ENCODE results near the gene RABGAP1L. TPM values are rescaled to one million over a fixed set of nuclear protein-coding genes. Genes with fewer than 3 reads are reported as not detected.
"Not testable (repeated sequence)": the region's sequence is repeated elsewhere in the genome, so short reads cannot be mapped to it uniquely, and the experiment has no call there.

RABGAP1L gene
- polyA plus RNA-seq, 4 donors, result 20.6 to 53.9 (median 25.1) TPM

GRCh38 chr1:174401075-174401474 is 241.8 kb downstream of the RABGAP1L start:
- no peaks in the 10 kb centered on the region for H3K9me3 ChIP-seq (ENCODE audit: control insufficient read depth in 2 of 2, insufficient read depth in 1 of 2, low read depth in 1 of 2, low read length in 1 of 2)
- H3K4me1 ChIP-seq (ENCODE audit: control insufficient read depth in 3 of 3, insufficient read depth in 2 of 3, low read depth in 1 of 3, low read length in 2 of 3), result no peaks in the 10 kb centered on the region
- DNase-seq (no peak), FAIRE-seq (no peak)
- H3K27me3 ChIP-seq (ENCODE audit: control insufficient read depth in 3 of 3, insufficient read depth in 3 of 3, low read length in 3 of 3), result no peaks in the 10 kb centered on the region
- no peak overlapping the region for H3K4me3 ChIP-seq (ENCODE audit: low read depth in 1 of 3, low read length in 3 of 3)
- 94 to 99% (median 97%) methylated on average over 4 of the region's 4 CpGs for WGBS, 3 donors
- H3K27ac ChIP-seq (ENCODE audit: low read depth in 1 of 3, low read length in 2 of 3), result no peak overlapping the region
- peaks cover 0 to 6% (median 0%) of the 10 kb centered on the region in 3 donors for H3K36me3 ChIP-seq (ENCODE audit: control insufficient read depth in 3 of 3, insufficient read depth in 2 of 3, low read depth in 1 of 3, low read length in 3 of 3)

GRCh38 chr1:174405219-174405618 is 245.9 kb downstream of the RABGAP1L start:
- WGBS, 3 donors, result 91 to 92% (median 91%) methylated on average over 1 of the region's 1 CpG
- FAIRE-seq (no peak), DNase-seq (no peak)
- Histone ChIP-seq H3K4me1 (ENCODE audit: control insufficient read depth in 3 of 3, insufficient read depth in 2 of 3, low read depth in 1 of 3, low read length in 2 of 3) (no peaks in the 10 kb centered on the region), H3K27me3 (ENCODE audit: control insufficient read depth in 3 of 3, insufficient read depth in 3 of 3, low read length in 3 of 3) (no peaks in the 10 kb centered on the region), H3K27ac (ENCODE audit: low read depth in 1 of 3, low read length in 2 of 3) (no peak overlapping the region), H3K4me3 (ENCODE audit: low read depth in 1 of 3, low read length in 3 of 3) (no peak overlapping the region), H3K9me3 (ENCODE audit: control insufficient read depth in 2 of 2, insufficient read depth in 1 of 2, low read depth in 1 of 2, low read length in 1 of 2) (peaks cover 0 to 3% of the 10 kb centered on the region in 2 donors), H3K36me3 (ENCODE audit: control insufficient read depth in 3 of 3, insufficient read depth in 2 of 3, low read depth in 1 of 3, low read length in 3 of 3) (no peaks in the 10 kb centered on the region)

GRCh38 chr1:174406421-174406820 is 247.1 kb downstream of the RABGAP1L start:
- H3K36me3 ChIP-seq (ENCODE audit: control insufficient read depth in 3 of 3, insufficient read depth in 2 of 3, low read depth in 1 of 3, low read length in 3 of 3), result no peaks in the 10 kb centered on the region
- H3K27me3 ChIP-seq (ENCODE audit: control insufficient read depth in 3 of 3, insufficient read depth in 3 of 3, low read length in 3 of 3), result no peaks in the 10 kb centered on the region
- peaks cover 0 to 3% of the 10 kb centered on the region in 2 donors for H3K9me3 ChIP-seq (ENCODE audit: control insufficient read depth in 2 of 2, insufficient read depth in 1 of 2, low read depth in 1 of 2, low read length in 1 of 2)
- DNase-seq (no peak), FAIRE-seq (no peak)
- no peak overlapping the region for H3K27ac ChIP-seq (ENCODE audit: low read depth in 1 of 3, low read length in 2 of 3)
- 94 to 97% (median 97%) methylated on average over 4 of the region's 4 CpGs for WGBS, 3 donors
- no peaks in the 10 kb centered on the region for H3K4me1 ChIP-seq (ENCODE audit: control insufficient read depth in 3 of 3, insufficient read depth in 2 of 3, low read depth in 1 of 3, low read length in 2 of 3)
- no peak overlapping the region for H3K4me3 ChIP-seq (ENCODE audit: low read depth in 1 of 3, low read length in 3 of 3)

GRCh38 chr1:174407665-174408064 is 248.3 kb downstream of the RABGAP1L start:
- peaks cover 0 to 3% of the 10 kb centered on the region in 2 donors for H3K9me3 ChIP-seq (ENCODE audit: control insufficient read depth in 2 of 2, insufficient read depth in 1 of 2, low read depth in 1 of 2, low read length in 1 of 2)
- DNase-seq (peak in 1 of 2 donors; percentile 5), FAIRE-seq (no peak)
- no peaks in the 10 kb centered on the region for H3K36me3 ChIP-seq (ENCODE audit: control insufficient read depth in 3 of 3, insufficient read depth in 2 of 3, low read depth in 1 of 3, low read length in 3 of 3)
- WGBS, 3 donors, result 96 to 97% (median 96%) methylated on average over 3 of the region's 3 CpGs
- H3K27me3 ChIP-seq (ENCODE audit: control insufficient read depth in 3 of 3, insufficient read depth in 3 of 3, low read length in 3 of 3), result no peaks in the 10 kb centered on the region
- H3K27ac ChIP-seq (ENCODE audit: low read depth in 1 of 3, low read length in 2 of 3), result no peak overlapping the region
- no peak overlapping the region for H3K4me3 ChIP-seq (ENCODE audit: low read depth in 1 of 3, low read length in 3 of 3)
- H3K4me1 ChIP-seq (ENCODE audit: control insufficient read depth in 3 of 3, insufficient read depth in 2 of 3, low read depth in 1 of 3, low read length in 2 of 3), result no peaks in the 10 kb centered on the region

GRCh38 chr1:174408146-174408545 is 248.8 kb downstream of the RABGAP1L start:
- H3K27ac ChIP-seq (ENCODE audit: low read depth in 1 of 3, low read length in 2 of 3), result no peak overlapping the region
- no peak for FAIRE-seq
- no peaks in the 10 kb centered on the region for H3K36me3 ChIP-seq (ENCODE audit: control insufficient read depth in 3 of 3, insufficient read depth in 2 of 3, low read depth in 1 of 3, low read length in 3 of 3)
- H3K27me3 ChIP-seq (ENCODE audit: control insufficient read depth in 3 of 3, insufficient read depth in 3 of 3, low read length in 3 of 3), result no peaks in the 10 kb centered on the region
- peaks cover 0 to 3% of the 10 kb centered on the region in 2 donors for H3K9me3 ChIP-seq (ENCODE audit: control insufficient read depth in 2 of 2, insufficient read depth in 1 of 2, low read depth in 1 of 2, low read length in 1 of 2)
- no peak overlapping the region for H3K4me3 ChIP-seq (ENCODE audit: low read depth in 1 of 3, low read length in 3 of 3)
- 62 to 77% (median 76%) methylated on average over 2 of the region's 2 CpGs for WGBS, 3 donors
- DNase-seq, result no peak
- no peaks in the 10 kb centered on the region for H3K4me1 ChIP-seq (ENCODE audit: control insufficient read depth in 3 of 3, insufficient read depth in 2 of 3, low read depth in 1 of 3, low read length in 2 of 3)

GRCh38 chr1:174409801-174410200 is 250.5 kb downstream of the RABGAP1L start:
- not testable (repeated sequence) for H3K4me1 ChIP-seq (ENCODE audit: control insufficient read depth in 3 of 3, insufficient read depth in 2 of 3, low read depth in 1 of 3, low read length in 2 of 3); FAIRE-seq; H3K9me3 ChIP-seq (ENCODE audit: control insufficient read depth in 2 of 2, insufficient read depth in 1 of 2, low read depth in 1 of 2, low read length in 1 of 2); H3K27ac ChIP-seq (ENCODE audit: low read depth in 1 of 3, low read length in 2 of 3); DNase-seq; H3K27me3 ChIP-seq (ENCODE audit: control insufficient read depth in 3 of 3, insufficient read depth in 3 of 3, low read length in 3 of 3); H3K4me3 ChIP-seq (ENCODE audit: low read depth in 1 of 3, low read length in 3 of 3); H3K36me3 ChIP-seq (ENCODE audit: control insufficient read depth in 3 of 3, insufficient read depth in 2 of 3, low read depth in 1 of 3, low read length in 3 of 3)
- 59 to 91% (median 85%) methylated on average over 3 of the region's 3 CpGs for WGBS, 3 donors

- H3K36me3 ChIP-seq (ENCODE audit: control insufficient read depth in 3 of 3, insufficient read depth in 2 of 3, low read depth in 1 of 3, low read length in 3 of 3), result no peaks in the 10 kb centered on the region
- DNase-seq (no peak), FAIRE-seq (no peak)
- no peak overlapping the region for H3K27ac ChIP-seq (ENCODE audit: low read depth in 1 of 3, low read length in 2 of 3)
- peaks cover 0 to 2% (median 0%) of the 10 kb centered on the region in 3 donors for H3K4me1 ChIP-seq (ENCODE audit: control insufficient read depth in 3 of 3, insufficient read depth in 2 of 3, low read depth in 1 of 3, low read length in 2 of 3)
- H3K27me3 ChIP-seq (ENCODE audit: control insufficient read depth in 3 of 3, insufficient read depth in 3 of 3, low read length in 3 of 3), result no peaks in the 10 kb centered on the region
- H3K4me3 ChIP-seq (ENCODE audit: low read depth in 1 of 3, low read length in 3 of 3), result no peak overlapping the region
- 81 to 87% (median 85%) methylated on average over 4 of the region's 4 CpGs for WGBS, 3 donors
- H3K9me3 ChIP-seq (ENCODE audit: control insufficient read depth in 2 of 2, insufficient read depth in 1 of 2, low read depth in 1 of 2, low read length in 1 of 2), result peaks cover 0 to 3% of the 10 kb centered on the region in 2 donors
These were observed 254.3 kb downstream of the RABGAP1L start for GRCh38 chr1:174413632-174414031.

GRCh38 chr1:174414203-174414602 is 254.9 kb downstream of the RABGAP1L start:
- peaks cover 0 to 2% (median 0%) of the 10 kb centered on the region in 3 donors for H3K4me1 ChIP-seq (ENCODE audit: control insufficient read depth in 3 of 3, insufficient read depth in 2 of 3, low read depth in 1 of 3, low read length in 2 of 3)
- no peak overlapping the region for H3K4me3 ChIP-seq (ENCODE audit: low read depth in 1 of 3, low read length in 3 of 3)
- H3K36me3 ChIP-seq (ENCODE audit: control insufficient read depth in 3 of 3, insufficient read depth in 2 of 3, low read depth in 1 of 3, low read length in 3 of 3), result no peaks in the 10 kb centered on the region
- 6 to 22% (median 12%) methylated on average over 1 of the region's 1 CpG for WGBS, 3 donors
- H3K27me3 ChIP-seq (ENCODE audit: control insufficient read depth in 3 of 3, insufficient read depth in 3 of 3, low read length in 3 of 3), result no peaks in the 10 kb centered on the region
- peak in 1 of 2 donors; percentile 5 for DNase-seq
- no peak overlapping the region for H3K27ac ChIP-seq (ENCODE audit: low read depth in 1 of 3, low read length in 2 of 3)
- H3K9me3 ChIP-seq (ENCODE audit: control insufficient read depth in 2 of 2, insufficient read depth in 1 of 2, low read depth in 1 of 2, low read length in 1 of 2), result peaks cover 0 to 3% of the 10 kb centered on the region in 2 donors
- no peak for FAIRE-seq

- Histone ChIP-seq H3K36me3 (ENCODE audit: control insufficient read depth in 3 of 3, insufficient read depth in 2 of 3, low read depth in 1 of 3, low read length in 3 of 3) (no peaks in the 10 kb centered on the region), H3K4me1 (ENCODE audit: control insufficient read depth in 3 of 3, insufficient read depth in 2 of 3, low read depth in 1 of 3, low read length in 2 of 3) (peaks cover 0 to 2% (median 0%) of the 10 kb centered on the region in 3 donors), H3K9me3 (ENCODE audit: control insufficient read depth in 2 of 2, insufficient read depth in 1 of 2, low read depth in 1 of 2, low read length in 1 of 2) (no peaks in the 10 kb centered on the region), H3K4me3 (ENCODE audit: low read depth in 1 of 3, low read length in 3 of 3) (no peak overlapping the region), H3K27ac (ENCODE audit: low read depth in 1 of 3, low read length in 2 of 3) (no peak overlapping the region), H3K27me3 (ENCODE audit: control insufficient read depth in 3 of 3, insufficient read depth in 3 of 3, low read length in 3 of 3) (no peaks in the 10 kb centered on the region)
- no peak for DNase-seq
- no peak for FAIRE-seq
- WGBS, 3 donors, result 97 to 99% (median 98%) methylated on average over 2 of the region's 2 CpGs
These were observed 256.2 kb downstream of the RABGAP1L start for GRCh38 chr1:174415506-174415905.
